ENCODE data around the gene TMED7.
A peak's percentile ranks its signal among the peaks of the same experiment; 100 is the strongest.
"Not testable (repeated sequence)": the region's sequence is repeated elsewhere in the genome, so short reads cannot be mapped to it uniquely, and the experiment has no call there.

TMED7 gene

DNA sequence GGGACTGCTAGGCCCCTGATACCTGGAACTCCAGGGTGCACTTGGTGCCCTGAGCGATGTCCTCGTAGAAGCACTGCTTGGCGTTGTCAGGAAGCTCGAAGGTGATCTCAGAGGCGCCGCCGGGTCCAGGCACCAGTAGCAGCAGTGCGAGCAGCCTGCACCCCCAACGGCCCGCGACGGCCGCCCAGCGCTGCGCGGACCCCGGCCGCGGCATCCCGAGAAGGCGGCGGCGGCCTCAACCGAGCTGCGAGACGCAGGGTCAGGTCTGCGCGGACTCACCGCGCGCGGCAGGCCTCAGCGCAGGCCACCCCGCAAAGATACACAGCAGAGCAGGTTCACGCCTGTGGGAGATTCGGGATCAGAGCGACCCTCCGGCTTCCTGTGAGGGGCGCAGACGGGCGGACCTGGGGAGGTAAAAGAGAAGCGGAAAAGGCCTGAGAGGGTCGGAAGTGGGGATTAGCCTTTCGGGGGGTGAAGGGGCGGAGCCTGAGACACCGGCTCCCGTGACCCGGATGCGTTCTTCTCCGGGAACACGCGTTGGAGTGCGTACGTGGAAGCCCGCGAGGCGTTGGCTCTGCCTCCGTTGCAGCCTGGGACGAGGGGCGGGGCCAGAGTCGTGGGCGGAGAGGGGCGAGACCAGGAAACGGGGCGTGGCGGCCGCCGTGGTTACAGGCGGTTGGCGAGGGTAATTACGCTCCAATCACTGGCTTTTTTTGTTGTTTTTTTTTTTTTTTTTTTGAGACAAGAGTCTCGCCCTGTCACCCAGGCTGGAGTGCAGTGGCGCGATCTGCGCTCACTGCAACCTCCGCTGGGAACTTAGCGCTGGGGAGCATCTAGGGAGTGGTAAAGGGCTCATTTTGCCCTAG, at the start of gene TMED7:
Gene TMED7, minus strand, starts transcription at position 458 of the 866 bp plus-strand sequence. Its CDS starts 244 bp downstream, at position 214.
- peak within 1 kb of the TSS; percentile 89 for H3K4me3 ChIP-seq (ENCODE audit: low read depth, low read length)
- no peaks in the 10 kb centered on the region for H3K27me3 ChIP-seq (ENCODE audit: control insufficient read depth, insufficient read depth, low read length)
- peak within 1 kb of the TSS; percentile 95 for H3K9ac ChIP-seq (ENCODE audit: low read depth, low read length)
- no peaks in the 10 kb centered on the region for H3K36me3 ChIP-seq (ENCODE audit: control insufficient read depth, insufficient read depth, low read length)
- H3K4me1 ChIP-seq (ENCODE audit: control insufficient read depth, insufficient read depth, low read length) = peaks cover 14% of the 10 kb centered on the region
- H3K9me3 ChIP-seq (ENCODE audit: control insufficient read depth, insufficient read depth, low read length) = no peaks in the 10 kb centered on the region

DNA sequence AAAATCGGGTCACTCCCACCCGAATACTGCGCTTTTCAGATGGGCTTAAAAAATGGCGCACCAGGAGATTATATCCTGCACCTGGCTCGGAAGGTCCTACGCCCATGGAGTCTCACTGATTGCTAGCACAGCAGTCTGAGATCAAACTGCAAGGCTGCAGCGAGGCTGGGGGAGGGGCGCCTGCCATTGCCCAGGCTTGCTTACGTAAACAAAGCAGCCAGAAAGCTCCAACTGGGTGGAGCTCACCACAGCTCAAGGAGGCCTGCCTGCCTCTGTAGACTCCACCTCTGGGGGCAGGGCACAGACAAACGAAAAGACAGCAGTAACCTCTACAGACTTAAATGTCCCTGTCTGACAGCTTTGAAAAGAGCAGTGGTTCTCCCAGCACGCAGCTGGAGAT, 48.9 kb upstream of the TMED7 start:
- not testable (repeated sequence) for H3K4me1 ChIP-seq (ENCODE audit: control insufficient read depth, insufficient read depth, low read length); H3K9me3 ChIP-seq (ENCODE audit: control insufficient read depth, insufficient read depth, low read length); H3K9ac ChIP-seq (ENCODE audit: low read depth, low read length); H3K4me3 ChIP-seq (ENCODE audit: low read depth, low read length); H3K36me3 ChIP-seq (ENCODE audit: control insufficient read depth, insufficient read depth, low read length); H3K27me3 ChIP-seq (ENCODE audit: control insufficient read depth, insufficient read depth, low read length)

DNA sequence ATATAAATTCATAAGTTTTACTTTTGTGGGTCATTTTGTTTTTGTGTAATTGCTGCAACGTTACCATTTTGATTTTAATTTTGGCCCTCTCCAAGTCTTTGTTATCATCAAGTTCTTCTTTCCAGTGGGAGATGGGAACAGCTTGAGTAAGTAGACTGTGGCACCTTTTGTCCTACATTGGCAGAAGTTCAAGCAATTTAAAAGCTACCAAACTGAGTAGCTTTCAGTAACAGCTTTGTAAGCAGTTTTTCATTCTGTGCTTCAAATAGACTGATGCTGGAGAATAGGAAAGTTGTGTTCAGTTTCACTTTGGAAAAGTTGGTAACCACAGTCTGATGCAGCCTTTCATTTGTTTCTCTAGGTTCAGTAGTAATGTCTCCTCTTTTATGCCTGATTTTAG, 47.8 kb upstream of the TMED7 start:
- Histone ChIP-seq H3K27me3 (ENCODE audit: control insufficient read depth, insufficient read depth, low read length) (no peaks in the 10 kb centered on the region), H3K4me1 (ENCODE audit: control insufficient read depth, insufficient read depth, low read length) (no peaks in the 10 kb centered on the region), H3K9ac (ENCODE audit: low read depth, low read length) (no peak overlapping the region), H3K4me3 (ENCODE audit: low read depth, low read length) (no peak overlapping the region), H3K36me3 (ENCODE audit: control insufficient read depth, insufficient read depth, low read length) (no peaks in the 10 kb centered on the region), H3K9me3 (ENCODE audit: control insufficient read depth, insufficient read depth, low read length) (peaks cover 6% of the 10 kb centered on the region)

DNA sequence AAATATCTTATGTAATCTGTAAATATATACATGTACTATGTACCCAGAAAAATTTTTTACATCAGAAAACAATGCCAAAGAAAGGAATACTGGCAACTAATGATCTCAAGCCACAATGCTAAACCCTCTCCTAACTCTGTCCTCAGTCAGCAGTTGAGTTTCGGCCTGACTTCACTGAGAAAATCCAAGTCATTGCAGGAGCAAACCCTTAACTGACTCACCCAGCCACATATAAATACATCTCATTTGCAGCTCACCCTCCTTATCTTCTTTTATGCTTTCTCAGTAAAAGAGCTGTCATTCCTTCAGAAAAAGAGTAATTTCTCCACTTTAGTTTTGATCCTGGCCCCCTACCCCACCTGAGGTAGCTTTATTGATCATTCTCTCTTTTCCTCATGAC, 46.1 kb upstream of the TMED7 start:
- no peaks in the 10 kb centered on the region for H3K4me1 ChIP-seq (ENCODE audit: control insufficient read depth, insufficient read depth, low read length)
- H3K9me3 ChIP-seq (ENCODE audit: control insufficient read depth, insufficient read depth, low read length) = peaks cover 6% of the 10 kb centered on the region
- no peaks in the 10 kb centered on the region for H3K36me3 ChIP-seq (ENCODE audit: control insufficient read depth, insufficient read depth, low read length)
- no peak overlapping the region for H3K4me3 ChIP-seq (ENCODE audit: low read depth, low read length)
- H3K27me3 ChIP-seq (ENCODE audit: control insufficient read depth, insufficient read depth, low read length) = no peaks in the 10 kb centered on the region
- H3K9ac ChIP-seq (ENCODE audit: low read depth, low read length) = no peak overlapping the region

DNA sequence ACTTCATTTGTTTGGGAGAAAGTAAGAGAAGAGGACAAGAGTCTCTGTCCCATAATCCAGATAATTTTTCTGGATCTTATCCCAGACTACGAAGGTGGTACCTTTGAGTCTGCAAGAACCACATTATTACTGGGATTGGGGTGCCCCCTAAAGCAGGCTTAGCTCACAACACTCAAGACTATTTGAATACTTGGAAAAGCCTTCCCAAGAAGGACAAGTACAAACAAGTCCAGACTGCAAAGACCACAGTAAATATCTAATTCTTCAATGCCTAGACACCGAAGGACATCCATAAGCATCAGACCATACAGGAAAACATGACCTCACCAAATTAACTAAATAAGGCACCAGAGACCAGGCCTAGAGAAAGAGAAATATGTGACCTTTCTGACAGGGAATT, 40.2 kb upstream of the TMED7 start:
- Histone ChIP-seq H3K4me3 (ENCODE audit: low read depth, low read length) (no peak overlapping the region), H3K4me1 (ENCODE audit: control insufficient read depth, insufficient read depth, low read length) (no peaks in the 10 kb centered on the region), H3K9me3 (ENCODE audit: control insufficient read depth, insufficient read depth, low read length) (no peaks in the 10 kb centered on the region), H3K27me3 (ENCODE audit: control insufficient read depth, insufficient read depth, low read length) (no peaks in the 10 kb centered on the region), H3K36me3 (ENCODE audit: control insufficient read depth, insufficient read depth, low read length) (no peaks in the 10 kb centered on the region), H3K9ac (ENCODE audit: low read depth, low read length) (no peak overlapping the region)

DNA sequence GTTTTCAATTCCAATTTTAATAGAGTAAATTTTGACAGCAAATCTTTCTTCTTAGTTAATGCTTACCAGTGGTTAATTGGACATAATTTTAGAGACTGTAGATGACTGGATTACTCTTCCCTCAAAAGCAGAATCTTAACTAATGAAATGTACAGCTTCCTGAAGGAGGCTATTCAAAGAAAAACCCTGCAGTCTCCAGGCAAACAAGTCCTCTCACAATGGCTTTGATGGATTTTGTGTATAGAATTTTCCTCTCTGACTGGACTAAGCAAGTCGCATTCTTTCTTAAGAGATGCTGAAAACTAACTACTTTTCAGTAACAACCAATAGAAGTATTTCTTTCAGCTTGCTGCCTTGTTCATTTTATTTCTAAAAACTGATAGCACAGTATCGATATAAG, 35.7 kb upstream of the TMED7 start:
- Histone ChIP-seq H3K9me3 (ENCODE audit: control insufficient read depth, insufficient read depth, low read length) (no peaks in the 10 kb centered on the region), H3K4me3 (ENCODE audit: low read depth, low read length) (no peak overlapping the region), H3K4me1 (ENCODE audit: control insufficient read depth, insufficient read depth, low read length) (no peaks in the 10 kb centered on the region), H3K9ac (ENCODE audit: low read depth, low read length) (no peak overlapping the region), H3K36me3 (ENCODE audit: control insufficient read depth, insufficient read depth, low read length) (no peaks in the 10 kb centered on the region), H3K27me3 (ENCODE audit: control insufficient read depth, insufficient read depth, low read length) (no peaks in the 10 kb centered on the region)

DNA sequence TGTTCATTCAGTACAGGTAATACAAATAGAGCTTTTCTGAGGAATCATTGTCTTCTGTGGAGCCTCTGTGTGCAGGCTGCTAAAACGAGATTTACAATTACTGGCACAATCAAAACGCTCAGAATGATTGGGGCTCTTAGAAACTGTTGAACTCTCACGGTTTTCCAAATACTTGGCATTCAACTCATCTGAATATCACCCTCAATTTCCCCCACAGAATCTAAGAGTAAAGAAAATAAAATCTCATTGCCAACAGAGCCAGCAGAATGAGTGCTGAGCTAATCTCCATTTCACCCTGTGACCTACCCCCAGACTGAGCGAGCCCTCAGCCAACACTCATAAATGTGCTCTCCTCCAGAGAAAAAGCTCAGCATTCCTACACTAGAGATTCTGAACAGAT, 35.3 kb upstream of the TMED7 start:
- Histone ChIP-seq H3K9me3 (ENCODE audit: control insufficient read depth, insufficient read depth, low read length) (no peaks in the 10 kb centered on the region), H3K9ac (ENCODE audit: low read depth, low read length) (no peak overlapping the region), H3K4me1 (ENCODE audit: control insufficient read depth, insufficient read depth, low read length) (no peaks in the 10 kb centered on the region), H3K27me3 (ENCODE audit: control insufficient read depth, insufficient read depth, low read length) (no peaks in the 10 kb centered on the region), H3K4me3 (ENCODE audit: low read depth, low read length) (no peak overlapping the region), H3K36me3 (ENCODE audit: control insufficient read depth, insufficient read depth, low read length) (no peaks in the 10 kb centered on the region)

DNA sequence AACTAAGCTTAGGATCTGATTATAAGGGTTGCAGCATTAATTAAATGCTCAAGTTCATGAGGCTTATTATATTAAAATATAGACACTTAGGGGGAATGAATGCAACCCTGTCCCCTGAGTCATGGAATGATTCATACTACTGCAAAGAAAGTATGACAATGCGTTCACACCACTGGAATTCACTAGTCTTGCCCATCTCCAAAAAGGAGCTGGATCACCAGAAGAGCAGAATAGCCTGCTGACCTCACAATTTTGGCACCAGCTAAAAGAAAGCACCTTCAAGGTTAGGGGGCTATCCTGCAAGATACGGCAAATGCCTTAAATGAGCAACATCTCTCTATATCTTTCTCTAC, 32.0 kb upstream of the TMED7 start:
- Histone ChIP-seq H3K36me3 (ENCODE audit: control insufficient read depth, insufficient read depth, low read length) (no peaks in the 10 kb centered on the region), H3K9me3 (ENCODE audit: control insufficient read depth, insufficient read depth, low read length) (no peaks in the 10 kb centered on the region), H3K4me1 (ENCODE audit: control insufficient read depth, insufficient read depth, low read length) (no peaks in the 10 kb centered on the region), H3K9ac (ENCODE audit: low read depth, low read length) (no peak overlapping the region), H3K4me3 (ENCODE audit: low read depth, low read length) (no peak overlapping the region), H3K27me3 (ENCODE audit: control insufficient read depth, insufficient read depth, low read length) (no peaks in the 10 kb centered on the region)

DNA sequence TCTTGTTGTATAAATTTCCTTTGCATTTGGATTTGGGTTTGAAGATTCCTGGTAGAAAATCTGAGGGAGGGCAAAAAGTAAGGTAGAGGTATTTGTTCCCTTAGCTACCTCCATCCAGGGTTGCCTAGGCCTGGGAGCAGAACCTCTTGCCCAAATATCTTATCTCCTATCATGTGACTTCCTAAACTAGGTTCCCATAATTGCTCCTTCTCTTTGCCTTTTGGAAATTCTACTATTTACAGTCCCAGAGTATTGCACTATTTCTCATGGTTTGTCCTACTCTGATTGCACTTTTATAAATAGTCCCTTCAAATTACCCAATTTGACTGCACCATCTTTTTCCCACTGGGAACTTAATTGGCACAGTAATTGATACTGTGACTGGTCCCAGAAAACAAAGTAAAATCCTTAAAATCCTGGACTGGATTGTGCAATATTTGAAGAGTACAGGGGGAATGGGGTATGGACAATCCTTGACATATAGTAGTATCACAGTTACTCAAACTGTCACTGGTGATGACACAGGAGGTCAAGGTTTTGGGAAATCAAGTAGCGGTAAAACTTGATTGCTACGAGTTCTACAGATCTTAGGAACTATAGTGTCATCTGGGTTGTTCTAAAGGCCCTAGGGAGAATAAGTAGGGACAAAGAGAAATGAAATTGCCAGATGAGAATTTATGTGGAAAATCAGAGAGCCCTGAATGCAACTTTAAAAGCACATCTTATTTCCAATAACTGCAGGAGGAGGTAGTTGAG, 31.5 kb upstream of the TMED7 start:
- no peaks in the 10 kb centered on the region for H3K27me3 ChIP-seq (ENCODE audit: control insufficient read depth, insufficient read depth, low read length)
- no peak overlapping the region for H3K9ac ChIP-seq (ENCODE audit: low read depth, low read length)
- no peaks in the 10 kb centered on the region for H3K4me1 ChIP-seq (ENCODE audit: control insufficient read depth, insufficient read depth, low read length)
- no peaks in the 10 kb centered on the region for H3K9me3 ChIP-seq (ENCODE audit: control insufficient read depth, insufficient read depth, low read length)
- H3K36me3 ChIP-seq (ENCODE audit: control insufficient read depth, insufficient read depth, low read length) = no peaks in the 10 kb centered on the region
- no peak overlapping the region for H3K4me3 ChIP-seq (ENCODE audit: low read depth, low read length)

DNA sequence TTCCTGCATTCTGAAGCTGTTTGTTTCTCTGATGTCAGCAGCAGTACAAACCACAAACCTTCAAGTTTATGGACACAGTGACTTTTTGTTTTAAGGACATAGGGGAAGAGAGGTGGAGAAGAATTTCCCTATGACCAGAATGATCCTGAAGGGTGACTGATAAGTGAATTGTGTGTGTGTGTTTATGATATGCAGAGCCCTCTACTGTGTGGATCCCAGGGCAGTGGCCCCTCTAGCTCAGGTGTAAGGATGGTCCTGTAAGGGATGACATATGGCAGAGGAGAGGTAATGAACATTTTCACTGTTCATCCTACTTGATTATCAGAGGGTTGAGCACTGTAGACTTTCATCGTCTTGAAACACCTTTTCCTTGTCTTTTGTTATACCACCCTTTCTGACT, 30.6 kb upstream of the TMED7 start:
- no peaks in the 10 kb centered on the region for H3K27me3 ChIP-seq (ENCODE audit: control insufficient read depth, insufficient read depth, low read length)
- H3K9ac ChIP-seq (ENCODE audit: low read depth, low read length) = no peak overlapping the region
- no peaks in the 10 kb centered on the region for H3K36me3 ChIP-seq (ENCODE audit: control insufficient read depth, insufficient read depth, low read length)
- no peaks in the 10 kb centered on the region for H3K4me1 ChIP-seq (ENCODE audit: control insufficient read depth, insufficient read depth, low read length)
- no peak overlapping the region for H3K4me3 ChIP-seq (ENCODE audit: low read depth, low read length)
- no peaks in the 10 kb centered on the region for H3K9me3 ChIP-seq (ENCODE audit: control insufficient read depth, insufficient read depth, low read length)

DNA sequence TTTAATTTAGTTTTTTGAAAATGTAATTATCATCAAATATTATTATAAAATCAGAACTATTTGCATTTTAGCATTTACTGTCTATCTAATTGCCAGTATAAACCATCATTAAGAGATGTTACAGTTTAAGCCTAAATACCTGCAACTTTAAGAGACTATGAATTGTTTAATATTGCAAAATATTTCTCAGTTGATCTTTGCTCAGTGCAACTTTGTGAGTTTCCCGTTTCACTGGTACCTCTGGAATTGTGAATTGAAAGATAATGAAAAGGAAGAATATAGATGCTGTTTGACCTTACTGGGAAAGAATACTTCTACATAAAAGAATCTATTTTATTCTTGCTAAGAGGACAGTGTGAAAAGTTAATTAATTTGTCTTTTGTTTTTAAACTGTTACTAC, 30.2 kb upstream of the TMED7 start:
- no peaks in the 10 kb centered on the region for H3K9me3 ChIP-seq (ENCODE audit: control insufficient read depth, insufficient read depth, low read length)
- H3K9ac ChIP-seq (ENCODE audit: low read depth, low read length) = no peak overlapping the region
- no peak overlapping the region for H3K4me3 ChIP-seq (ENCODE audit: low read depth, low read length)
- H3K36me3 ChIP-seq (ENCODE audit: control insufficient read depth, insufficient read depth, low read length) = no peaks in the 10 kb centered on the region
- H3K4me1 ChIP-seq (ENCODE audit: control insufficient read depth, insufficient read depth, low read length) = no peaks in the 10 kb centered on the region
- H3K27me3 ChIP-seq (ENCODE audit: control insufficient read depth, insufficient read depth, low read length) = no peaks in the 10 kb centered on the region

DNA sequence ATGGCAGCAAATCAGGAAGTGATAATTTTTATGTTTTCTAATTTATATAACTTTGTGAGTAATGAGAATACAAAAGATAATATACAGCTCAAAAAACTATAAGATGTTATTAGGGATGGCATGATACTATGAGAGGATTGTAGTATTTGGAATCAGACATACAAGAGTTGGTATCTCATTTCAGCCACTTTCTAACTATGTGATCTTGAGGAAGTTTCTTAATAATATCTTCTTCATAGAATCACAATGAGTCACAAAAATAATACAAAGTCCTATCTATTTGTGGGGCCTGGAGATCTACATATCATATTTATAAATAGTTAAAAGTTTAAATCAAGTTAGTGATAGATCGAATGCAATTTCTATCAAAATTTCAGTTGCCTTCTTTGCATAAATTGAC, 23.7 kb upstream of the TMED7 start:
- Histone ChIP-seq H3K27me3 (ENCODE audit: control insufficient read depth, insufficient read depth, low read length) (no peaks in the 10 kb centered on the region), H3K9me3 (ENCODE audit: control insufficient read depth, insufficient read depth, low read length) (no peaks in the 10 kb centered on the region), H3K4me3 (ENCODE audit: low read depth, low read length) (no peak overlapping the region), H3K36me3 (ENCODE audit: control insufficient read depth, insufficient read depth, low read length) (no peaks in the 10 kb centered on the region), H3K9ac (ENCODE audit: low read depth, low read length) (no peak overlapping the region), H3K4me1 (ENCODE audit: control insufficient read depth, insufficient read depth, low read length) (no peaks in the 10 kb centered on the region)
